NCI-H345 treated with DMSO at 0.1 percent for 48 hours (cell line): ENCODE results near the gene MICAL2.

Experiments
- DNase-seq: peaks from one replicate; lab custom pipeline; 2025; ENCODE audit not compliant: unreplicated experiment; lab: John Stamatoyannopoulos, UW

MICAL2 gene

GRCh38 chr11:12221051-12221535 is 110.7 kb downstream of the MICAL2 start:
- no peak for DNase-seq

- no peak for DNase-seq
Measured at GRCh38 chr11:12222055-12222792, 111.8 kb downstream of the MICAL2 start.

GRCh38 chr11:12223771-12224536 is 113.6 kb downstream of the MICAL2 start:
- no peak for DNase-seq

- DNase-seq = no peak
Measured at GRCh38 chr11:12224537-12224893, 114.1 kb downstream of the MICAL2 start.

GRCh38 chr11:12225046-12225739 is 114.8 kb downstream of the MICAL2 start:
- no peak for DNase-seq

GRCh38 chr11:12226093-12226492 is 115.7 kb downstream of the MICAL2 start:
- DNase-seq = no peak

- no peak for DNase-seq
Measured at GRCh38 chr11:12229450-12230229, 119.2 kb downstream of the MICAL2 start.

- DNase-seq = no peak
Measured at GRCh38 chr11:12232160-12232559, 121.8 kb downstream of the MICAL2 start.

GRCh38 chr11:12232817-12233601 is 122.6 kb downstream of the MICAL2 start:
- DNase-seq = no peak

- DNase-seq = no peak
Measured at GRCh38 chr11:12233602-12233925, 123.2 kb downstream of the MICAL2 start.

GRCh38 chr11:12234221-12234620 is 123.8 kb downstream of the MICAL2 start:
- no peak for DNase-seq

GRCh38 chr11:12235080-12235479 is 124.7 kb downstream of the MICAL2 start:
- no peak for DNase-seq

- no peak for DNase-seq
Measured at GRCh38 chr11:12235553-12235946, 125.2 kb downstream of the MICAL2 start.

GRCh38 chr11:12235947-12236743 is 125.8 kb downstream of the MICAL2 start:
- peak; percentile 44 for DNase-seq

- DNase-seq = no peak
Measured at GRCh38 chr11:12236744-12237101, 126.3 kb downstream of the MICAL2 start.

GRCh38 chr11:12237381-12237784 is 127.0 kb downstream of the MICAL2 start:
- no peak for DNase-seq

GRCh38 chr11:12238420-12238819 is 128.0 kb downstream of the MICAL2 start:
- DNase-seq = no peak

- DNase-seq = no peak
Measured at GRCh38 chr11:12239396-12239795, 129.0 kb downstream of the MICAL2 start.

- peak; percentile 36 for DNase-seq
Measured at GRCh38 chr11:12239804-12240371, 129.5 kb downstream of the MICAL2 start.
